Measurements from ENCODE around the gene ZNF775. TPM values are rescaled to one million over a fixed set of nuclear protein-coding genes. Genes with fewer than 3 reads are reported as not detected.
A peak's percentile ranks its signal among the peaks of the same experiment; 100 is the strongest.

The ZNF775 gene
- polyA plus RNA-seq, 1 donor (not counting 4 experiments of a cell fraction or from before 2014, with no cell fraction given) = 1.0 TPM

- H3K9me1 ChIP-seq (ENCODE audit: control insufficient read depth, extremely low read depth, insufficient read depth, low read length) = no peaks in the 10 kb centered on the region
- H3K79me2 ChIP-seq (ENCODE audit: control insufficient read depth, insufficient read depth, low read length) = peaks cover 4% of the 10 kb centered on the region
- H3K4me3 ChIP-seq (ENCODE audit: control insufficient read depth in 2 of 3, extremely low read depth in 1 of 3, insufficient read depth in 2 of 3, low read depth in 1 of 3, low read length in 3 of 3) = no peak overlapping the region
- H2AFZ ChIP-seq (ENCODE audit: control insufficient read depth, low read length) = no peak overlapping the region
- H3K4me1 ChIP-seq (ENCODE audit: control insufficient read depth, extremely low read depth, insufficient read depth, low read length) = peaks cover 26% of the 10 kb centered on the region
- TF ChIP-seq EZH2 (IDR thresholded peaks at IDR 0.05; ENCODE audit: low read length) (no peak), CTCF (optimal IDR thresholded peaks at IDR 0.05 in 1 of 3, IDR thresholded peaks at IDR 0.05 in 1 of 3, conservative IDR thresholded peaks at IDR 0.05 in 1 of 3; ENCODE audit: extremely low read depth in 1 of 3, insufficient read depth in 2 of 3, low read length in 3 of 3) (no peak)
- H3K4me2 ChIP-seq (ENCODE audit: control insufficient read depth, extremely low read depth, insufficient read depth, low read depth, low read length) = no peak overlapping the region
- H3K27ac ChIP-seq (ENCODE audit: control insufficient read depth, insufficient read depth, low read length) = no peak overlapping the region
- peaks cover 0 to 1% of the 10 kb centered on the region in 2 experiments for H3K36me3 ChIP-seq (ENCODE audit: control insufficient read depth in 2 of 2, extremely low read depth in 1 of 2, insufficient read depth in 2 of 2, low read length in 2 of 2)
- H3K9ac ChIP-seq (ENCODE audit: control insufficient read depth, extremely low read depth, insufficient read depth, low read length) = no peak overlapping the region
- dilution Hi-C loops (cut with MboI; ENCODE audit: extremely low pct_ligation_motif_present, low sequenced_read_pairs) = no loop called here
- DNase-seq (ENCODE audit: low read depth, low spot score) (no peak), FAIRE-seq (no peak)
- H3K9me3 ChIP-seq (ENCODE audit: control insufficient read depth, low read depth, low read length) = no peaks in the 10 kb centered on the region
- peaks cover 3% of the 10 kb centered on the region for H4K20me1 ChIP-seq (ENCODE audit: control insufficient read depth, extremely low read depth, insufficient read depth, low read length)
- H3K27me3 ChIP-seq (ENCODE audit: control insufficient read depth, extremely low read depth, insufficient read depth, low read length) = no peaks in the 10 kb centered on the region
Measured at GRCh38 chr7:150377635-150378034, 1.5 kb upstream of the ZNF775 start.

- H3K27ac ChIP-seq (ENCODE audit: control insufficient read depth, insufficient read depth, low read length) = peak overlapping the region; percentile 40
- TF ChIP-seq CTCF (optimal IDR thresholded peaks at IDR 0.05 in 1 of 3, IDR thresholded peaks at IDR 0.05 in 1 of 3, conservative IDR thresholded peaks at IDR 0.05 in 1 of 3; ENCODE audit: extremely low read depth in 1 of 3, insufficient read depth in 2 of 3, low read length in 3 of 3) (peak in 1 of 3 experiments; percentile 42), EZH2 (IDR thresholded peaks at IDR 0.05; ENCODE audit: low read length) (no peak)
- peaks cover 25% of the 10 kb centered on the region for H3K4me1 ChIP-seq (ENCODE audit: control insufficient read depth, extremely low read depth, insufficient read depth, low read length)
- no peaks in the 10 kb centered on the region for H3K9me1 ChIP-seq (ENCODE audit: control insufficient read depth, extremely low read depth, insufficient read depth, low read length)
- H3K4me3 ChIP-seq (ENCODE audit: control insufficient read depth in 2 of 3, extremely low read depth in 1 of 3, insufficient read depth in 2 of 3, low read depth in 1 of 3, low read length in 3 of 3) = peak overlapping the region; percentile 63 to 87 (median 74)
- H3K79me2 ChIP-seq (ENCODE audit: control insufficient read depth, insufficient read depth, low read length) = peaks cover 5% of the 10 kb centered on the region
- peaks cover 3% of the 10 kb centered on the region for H4K20me1 ChIP-seq (ENCODE audit: control insufficient read depth, extremely low read depth, insufficient read depth, low read length)
- H2AFZ ChIP-seq (ENCODE audit: control insufficient read depth, low read length) = peak overlapping the region; percentile 73
- peak overlapping the region; percentile 91 for H3K4me2 ChIP-seq (ENCODE audit: control insufficient read depth, extremely low read depth, insufficient read depth, low read depth, low read length)
- dilution Hi-C loops (cut with MboI; ENCODE audit: extremely low pct_ligation_motif_present, low sequenced_read_pairs) = no loop called here
- peak; percentile 60 for DNase-seq (ENCODE audit: low read depth, low spot score)
- peak overlapping the region; percentile 68 for H3K9ac ChIP-seq (ENCODE audit: control insufficient read depth, extremely low read depth, insufficient read depth, low read length)
- H3K36me3 ChIP-seq (ENCODE audit: control insufficient read depth in 2 of 2, extremely low read depth in 1 of 2, insufficient read depth in 2 of 2, low read length in 2 of 2) = no peaks in the 10 kb centered on the region
- H3K27me3 ChIP-seq (ENCODE audit: control insufficient read depth, extremely low read depth, insufficient read depth, low read length) = no peaks in the 10 kb centered on the region
- FAIRE-seq = no peak
- H3K9me3 ChIP-seq (ENCODE audit: control insufficient read depth, low read depth, low read length) = no peaks in the 10 kb centered on the region
Measured at GRCh38 chr7:150378115-150378852, 846 bp upstream of the ZNF775 start.

Measured in keratinocyte (primary cell).